ENCODE results near the gene TASP1.

DNA sequence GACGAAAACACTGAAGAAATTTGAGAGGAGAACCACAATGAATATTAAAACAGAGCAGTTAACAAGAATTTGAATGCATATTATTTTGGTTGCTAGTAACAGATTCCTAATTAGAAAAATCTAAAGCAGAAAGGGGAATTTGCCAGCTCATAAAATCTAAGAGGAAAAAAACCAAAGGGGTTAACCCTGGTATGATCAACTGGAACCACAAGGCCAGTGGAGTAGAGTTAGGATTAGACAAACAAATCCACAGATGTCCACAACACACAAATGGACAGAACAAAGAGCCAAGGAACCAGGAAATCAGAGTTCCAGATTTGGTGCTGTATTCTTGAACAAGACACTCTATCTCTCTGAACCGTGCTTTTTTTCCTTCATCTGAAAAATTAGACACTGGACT is 195.0 kb downstream of the TASP1 start:
- TF ChIP-seq, protein P1, sequence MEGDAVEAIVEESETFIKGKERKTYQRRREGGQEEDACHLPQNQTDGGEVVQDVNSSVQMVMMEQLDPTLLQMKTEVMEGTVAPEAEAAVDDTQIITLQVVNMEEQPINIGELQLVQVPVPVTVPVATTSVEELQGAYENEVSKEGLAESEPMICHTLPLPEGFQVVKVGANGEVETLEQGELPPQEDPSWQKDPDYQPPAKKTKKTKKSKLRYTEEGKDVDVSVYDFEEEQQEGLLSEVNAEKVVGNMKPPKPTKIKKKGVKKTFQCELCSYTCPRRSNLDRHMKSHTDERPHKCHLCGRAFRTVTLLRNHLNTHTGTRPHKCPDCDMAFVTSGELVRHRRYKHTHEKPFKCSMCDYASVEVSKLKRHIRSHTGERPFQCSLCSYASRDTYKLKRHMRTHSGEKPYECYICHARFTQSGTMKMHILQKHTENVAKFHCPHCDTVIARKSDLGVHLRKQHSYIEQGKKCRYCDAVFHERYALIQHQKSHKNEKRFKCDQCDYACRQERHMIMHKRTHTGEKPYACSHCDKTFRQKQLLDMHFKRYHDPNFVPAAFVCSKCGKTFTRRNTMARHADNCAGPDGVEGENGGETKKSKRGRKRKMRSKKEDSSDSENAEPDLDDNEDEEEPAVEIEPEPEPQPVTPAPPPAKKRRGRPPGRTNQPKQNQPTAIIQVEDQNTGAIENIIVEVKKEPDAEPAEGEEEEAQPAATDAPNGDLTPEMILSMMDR (IDR thresholded peaks at IDR 0.05) = no peak
- TF ChIP-seq POLR2A (IDR thresholded peaks at IDR 0.05) = no peak

Data from Peyer's patch (tissue), 4 donors.